GM19043 (cell line): ENCODE measurements around the gene PNLDC1.
"Not testable (repeated sequence)": the region's sequence is repeated elsewhere in the genome, so short reads cannot be mapped to it uniquely, and the experiment has no call there.

Experiments
- ATAC-seq: cut with Tn5 transposase; IDR thresholded peaks from one replicate; pipeline ENCODE4 v1.9.1; 2021; ENCODE audit warnings: low read depth; ENCODE audit not compliant: unreplicated experiment

Gene PNLDC1

DNA sequence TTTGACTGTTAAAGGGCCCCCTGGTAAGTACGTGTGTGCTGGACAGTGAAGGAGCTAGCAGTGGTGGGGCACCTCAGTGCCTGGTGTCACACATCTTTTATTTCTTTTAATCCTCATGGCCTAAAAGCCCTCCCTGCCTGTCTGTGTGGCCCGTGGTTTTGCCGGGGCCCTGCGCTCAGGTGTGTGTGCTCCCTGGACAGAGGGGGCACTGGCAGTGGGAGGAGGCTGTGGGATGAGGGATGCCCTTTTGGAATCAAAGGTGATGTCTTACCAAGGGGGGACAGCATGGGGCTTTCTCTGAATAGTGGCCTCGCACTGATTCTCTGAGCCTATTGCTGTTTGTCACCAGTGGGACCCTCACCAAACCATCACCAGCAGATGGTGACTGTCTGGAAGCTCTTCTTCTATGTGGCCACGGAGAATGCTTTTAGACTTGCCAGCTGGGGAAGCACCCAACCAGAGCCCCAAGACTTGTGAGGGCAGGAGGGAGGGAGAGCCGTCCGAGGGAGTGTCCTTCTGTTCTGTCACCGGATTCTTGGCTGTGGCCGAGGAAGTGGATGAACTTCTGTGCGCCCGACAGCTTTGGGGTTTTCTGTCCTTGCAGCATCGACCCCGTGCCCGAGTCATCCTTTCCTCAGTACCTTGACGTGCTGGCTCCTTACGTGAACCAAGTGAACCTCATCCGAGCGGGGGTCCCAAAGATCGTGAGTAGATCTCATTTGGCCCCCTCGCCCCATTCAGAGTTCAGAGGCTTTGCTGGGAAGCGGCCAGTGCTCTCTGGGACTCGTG lies 18.1 kb downstream of the PNLDC1 start:
- ATAC-seq, result no peak

DNA sequence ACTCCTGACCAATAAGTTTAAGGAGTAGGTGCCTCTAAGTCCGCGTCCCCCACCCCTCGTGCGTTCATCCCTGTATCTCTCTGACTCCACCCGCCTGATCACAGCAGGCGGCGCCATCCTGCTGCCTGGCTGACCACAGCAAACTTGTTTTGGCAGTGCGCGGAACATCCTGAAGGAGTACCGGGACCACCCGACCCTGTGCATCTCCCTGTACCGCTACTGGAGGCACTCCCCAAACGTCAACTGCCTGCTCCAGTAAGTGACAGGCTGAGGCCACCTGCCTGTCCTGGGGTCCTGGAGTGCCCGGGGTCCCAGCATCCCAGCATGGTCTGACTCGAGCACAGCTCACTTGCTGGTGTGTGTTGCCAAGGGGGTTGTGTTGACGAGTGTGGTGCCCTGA lies 19.0 kb downstream of the PNLDC1 start:
- ATAC-seq, result no peak

DNA sequence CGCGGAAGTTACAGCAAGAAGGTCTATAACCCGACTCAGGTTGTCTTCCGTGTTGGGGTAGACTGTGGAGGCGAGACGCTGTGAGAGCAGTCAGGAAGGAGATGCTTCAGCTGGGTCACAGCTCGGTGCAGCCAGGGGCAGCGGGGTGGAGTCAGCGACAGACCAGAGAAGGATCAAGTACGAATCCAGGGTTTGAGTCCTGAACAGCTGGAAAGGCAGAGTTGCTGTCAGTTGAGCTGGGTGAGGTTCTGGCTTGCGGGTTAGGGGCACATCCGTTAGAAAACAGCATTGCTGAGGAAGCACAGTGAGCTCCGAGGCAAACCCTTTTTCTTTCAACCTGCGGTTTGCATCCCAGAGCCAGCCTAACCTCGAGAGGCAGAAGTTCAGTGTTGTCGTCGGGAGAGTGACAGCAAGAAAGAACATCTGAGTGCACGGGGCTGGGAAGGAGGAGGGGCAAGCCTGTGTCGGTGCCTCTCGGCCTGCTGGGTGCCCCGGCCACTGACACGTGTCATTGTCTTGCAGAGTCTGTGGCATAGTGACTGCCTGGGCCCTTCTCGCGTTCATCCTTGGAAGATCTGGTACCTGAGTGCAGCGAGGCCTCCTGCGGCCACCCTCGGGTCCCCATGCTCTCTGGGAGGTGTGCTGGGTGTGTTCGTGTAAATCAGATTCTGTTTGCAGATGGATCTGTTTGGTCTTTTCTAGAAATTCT lies 20.0 kb downstream of the PNLDC1 start:
- ATAC-seq, result peak; percentile 74

DNA sequence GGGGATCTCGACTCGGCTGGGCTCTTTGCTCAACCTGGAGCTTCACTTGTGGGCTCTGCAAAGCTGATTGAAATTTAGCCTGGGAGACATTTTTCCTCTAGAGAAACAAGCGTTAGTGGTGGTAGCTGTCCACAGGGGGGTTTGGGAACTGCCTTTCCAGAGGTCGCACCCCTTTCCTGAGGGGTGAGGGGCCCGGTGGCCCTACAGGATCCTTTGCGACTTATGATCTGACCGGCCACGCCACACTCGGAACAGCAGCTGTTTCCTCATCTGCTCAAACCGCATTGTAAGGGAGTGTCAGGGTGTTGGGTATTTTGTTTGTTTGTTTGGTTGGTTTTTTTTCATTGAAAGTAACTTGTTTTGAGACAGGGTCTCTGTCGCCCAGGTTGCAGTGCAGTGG lies 21.0 kb downstream of the PNLDC1 start:
- no peak for ATAC-seq

DNA sequence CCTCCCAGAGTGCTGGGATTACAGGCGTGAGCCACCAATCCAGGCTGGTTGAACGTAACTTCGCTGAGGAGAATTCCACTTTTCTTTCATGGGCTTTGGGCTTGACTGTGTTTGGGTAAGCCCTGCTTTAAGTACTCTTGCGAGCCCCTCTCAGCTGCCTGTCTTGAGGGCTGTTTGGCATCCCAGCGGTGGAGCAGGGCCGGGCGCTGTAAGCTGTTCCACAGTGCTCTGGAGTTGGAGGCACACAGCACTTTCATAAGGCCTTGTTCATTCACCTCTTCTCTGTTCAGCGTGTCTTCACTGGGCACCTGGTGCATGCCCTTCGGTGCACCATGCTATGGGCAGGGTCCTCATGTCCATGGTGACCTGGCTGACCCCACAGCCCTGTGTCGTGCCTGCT lies 21.6 kb downstream of the PNLDC1 start:
- no peak for ATAC-seq

DNA sequence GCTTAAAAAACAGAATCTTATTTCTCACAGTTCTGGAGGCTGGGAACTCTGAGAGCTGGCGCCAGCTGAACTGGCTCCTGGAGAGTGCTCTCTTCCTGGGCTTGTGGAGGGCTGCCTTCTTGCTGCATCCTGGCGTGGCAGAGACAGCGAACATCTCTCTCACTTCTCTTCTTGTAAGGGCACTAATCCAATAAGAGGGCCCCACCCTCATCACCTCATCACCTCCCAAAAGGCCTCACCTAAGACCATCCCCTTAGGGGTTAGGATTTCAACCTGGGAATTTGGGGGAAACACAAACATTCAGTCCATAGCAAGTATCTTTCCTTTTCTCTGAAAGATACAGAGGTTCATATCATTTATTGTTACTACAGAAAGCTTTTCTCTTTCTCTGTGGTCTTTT lies 23.9 kb downstream of the PNLDC1 start:
- no peak for ATAC-seq

DNA sequence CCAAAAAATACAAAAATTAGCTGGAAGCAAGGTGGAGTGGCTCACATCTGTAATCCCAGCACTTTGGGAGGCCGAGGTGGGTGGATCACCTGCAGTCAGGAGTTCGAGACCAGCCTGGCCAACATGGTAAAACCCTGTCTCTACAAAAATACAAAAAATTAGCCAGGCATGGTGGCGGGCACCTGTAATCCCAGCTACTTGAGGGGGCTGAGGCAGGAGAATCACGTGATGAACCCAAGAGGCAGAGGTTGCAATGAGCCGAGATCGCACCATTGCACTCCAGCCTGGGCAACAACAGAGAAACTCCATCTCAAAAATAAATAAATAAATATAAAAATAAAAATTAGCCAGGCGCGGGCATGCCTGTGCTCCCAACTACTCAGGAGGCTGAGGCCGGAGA lies 24.6 kb downstream of the PNLDC1 start:
- not testable (repeated sequence) for ATAC-seq

DNA sequence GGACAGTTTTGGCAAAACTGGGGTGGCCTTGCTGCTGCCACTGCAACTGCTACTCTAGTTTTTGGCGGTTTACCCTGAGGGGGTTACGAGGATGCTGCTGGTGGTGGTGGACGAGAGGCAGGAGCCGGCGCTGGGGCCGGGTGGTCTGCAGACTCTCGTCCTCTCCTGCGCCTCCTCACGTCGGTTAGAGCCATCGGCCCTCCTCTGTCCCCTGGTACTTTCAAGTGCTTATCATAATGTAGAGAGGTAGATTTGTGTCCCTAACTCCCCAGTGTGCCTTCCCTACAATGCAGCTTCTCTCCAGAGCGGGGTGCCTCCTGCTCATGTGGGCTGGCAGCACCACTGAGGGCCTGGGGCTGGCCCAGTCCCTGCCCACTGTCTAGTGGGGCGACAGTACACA lies 25.9 kb downstream of the PNLDC1 start:
- ATAC-seq, result no peak

DNA sequence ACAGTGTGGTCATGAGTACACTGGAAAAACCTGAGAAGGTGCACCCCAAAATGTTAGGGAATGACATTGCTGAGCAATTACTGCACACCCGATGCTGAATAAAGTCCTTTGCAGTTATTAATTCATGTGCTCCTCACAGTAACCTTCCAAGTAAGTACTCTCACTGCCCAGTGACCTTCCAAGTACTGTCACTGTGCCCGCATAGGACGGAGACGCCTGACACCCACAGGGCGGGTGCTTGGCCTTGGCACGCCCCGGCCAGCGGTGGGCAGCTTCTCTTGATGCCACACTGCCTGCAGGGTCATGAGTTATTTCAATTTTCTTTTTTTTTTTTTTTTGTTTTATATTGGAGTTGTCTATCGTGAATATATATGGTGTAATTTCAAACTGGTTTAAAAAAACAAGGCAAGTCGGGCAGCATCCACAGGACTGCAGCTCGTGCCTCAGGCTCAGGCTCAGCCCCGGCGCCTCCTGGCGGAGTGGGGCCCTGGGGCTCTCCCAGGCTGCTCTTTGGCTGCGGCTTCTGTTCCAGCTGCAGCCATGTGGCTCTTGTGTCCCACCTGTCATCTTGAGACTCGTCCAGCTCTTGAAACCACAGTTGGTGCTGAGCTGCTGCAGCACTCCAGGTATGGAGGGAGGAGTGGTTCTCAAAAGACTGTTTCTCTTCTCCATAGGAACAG lies 27.0 kb downstream of the PNLDC1 start:
- no peak for ATAC-seq

DNA sequence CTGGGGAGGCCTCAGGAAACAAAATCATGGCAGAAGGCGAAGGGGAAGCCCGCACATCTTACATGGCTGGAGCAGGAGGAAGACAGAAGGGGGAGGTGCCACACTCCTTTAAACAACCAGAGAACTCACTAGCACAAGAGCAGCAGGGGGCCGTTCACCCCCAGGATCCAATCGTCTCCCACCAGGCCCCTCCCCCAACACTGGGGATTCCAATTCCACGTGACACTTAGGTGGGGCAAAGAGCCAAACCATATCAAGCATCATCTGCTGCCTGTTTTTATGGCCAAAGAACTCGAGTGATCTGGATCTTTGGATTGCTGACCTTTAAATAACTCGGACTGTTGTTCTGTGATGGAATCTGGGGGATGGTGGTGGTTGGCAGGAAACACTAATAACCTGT lies 28.0 kb downstream of the PNLDC1 start:
- no peak for ATAC-seq

DNA sequence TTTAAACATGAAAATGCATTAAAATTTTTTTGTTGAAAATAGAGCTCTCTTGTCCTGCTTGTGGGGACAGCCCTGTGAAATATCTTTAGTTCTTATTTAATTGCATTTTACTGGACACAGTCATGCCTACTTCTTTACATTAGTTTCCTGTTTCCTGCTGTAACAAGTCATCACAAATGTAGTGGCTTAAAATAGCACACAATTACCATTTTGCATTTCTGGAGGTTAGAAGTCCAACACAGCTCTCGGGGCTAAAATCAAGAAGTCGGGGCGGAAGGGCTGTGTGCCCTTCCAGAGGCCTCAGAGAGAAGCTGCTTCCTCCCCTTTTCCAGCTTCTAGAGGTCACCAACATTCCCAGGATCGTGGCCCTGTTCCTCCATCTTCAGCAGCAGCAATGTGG lies 29.4 kb downstream of the PNLDC1 start:
- ATAC-seq, result peak; percentile 59

DNA sequence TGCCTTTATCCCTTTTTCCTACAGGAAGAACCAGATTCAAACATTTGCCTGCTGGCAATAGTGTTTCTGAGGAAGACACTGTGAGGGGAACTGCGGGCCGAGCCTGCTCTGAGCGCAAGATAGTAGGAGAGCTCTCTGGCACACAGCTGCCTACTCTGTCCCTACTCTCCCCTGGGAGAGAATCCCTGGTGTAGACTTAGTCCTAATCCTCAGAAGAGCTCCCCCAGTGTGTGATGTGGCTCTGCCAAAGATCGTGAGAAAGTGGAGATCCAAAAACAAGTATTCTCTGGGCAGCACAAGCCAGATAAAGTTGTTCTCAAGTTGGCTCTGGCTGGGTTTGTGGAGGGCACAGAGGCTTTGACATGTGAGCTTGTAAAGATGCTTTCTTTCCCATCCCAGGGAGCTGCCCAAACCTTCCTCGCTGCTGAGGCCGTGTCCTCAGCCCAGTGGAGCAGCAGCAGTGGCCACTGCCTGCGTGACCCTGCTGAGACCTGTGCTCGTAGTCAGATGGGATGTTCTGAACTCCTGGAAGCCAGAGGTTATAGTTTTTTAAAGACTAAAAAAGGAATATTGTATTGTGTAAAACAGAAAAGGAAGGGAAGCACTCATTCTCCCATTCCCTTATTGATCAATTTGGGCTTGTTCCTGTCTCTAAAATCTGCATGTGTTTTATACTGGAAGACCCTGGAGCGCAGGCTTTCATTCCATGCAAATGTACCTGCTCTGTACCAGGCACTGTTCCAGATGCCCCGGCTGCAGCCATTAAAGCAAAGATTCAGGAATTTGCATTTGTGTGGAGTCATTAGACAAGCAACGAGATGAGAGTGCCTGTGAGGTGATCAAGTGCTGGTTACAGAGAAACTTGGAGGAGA lies 30.7 kb downstream of the PNLDC1 start:
- no peak for ATAC-seq

DNA sequence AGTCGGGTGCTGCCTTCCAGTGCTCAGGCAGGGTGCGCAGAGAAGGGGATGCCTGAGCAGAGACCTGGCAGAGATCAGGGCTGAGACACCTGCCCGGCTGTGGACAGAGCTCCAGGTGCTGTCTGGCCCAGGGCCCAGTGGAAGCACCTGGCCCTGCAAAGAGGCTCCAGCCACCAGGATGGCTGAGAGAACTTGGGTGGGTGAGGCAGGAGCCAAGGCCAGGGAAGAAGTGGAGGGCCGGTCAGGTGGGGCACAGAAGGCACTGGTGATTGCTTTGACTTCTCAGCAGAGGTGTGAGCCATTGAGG lies 31.2 kb downstream of the PNLDC1 start:
- no peak for ATAC-seq

DNA sequence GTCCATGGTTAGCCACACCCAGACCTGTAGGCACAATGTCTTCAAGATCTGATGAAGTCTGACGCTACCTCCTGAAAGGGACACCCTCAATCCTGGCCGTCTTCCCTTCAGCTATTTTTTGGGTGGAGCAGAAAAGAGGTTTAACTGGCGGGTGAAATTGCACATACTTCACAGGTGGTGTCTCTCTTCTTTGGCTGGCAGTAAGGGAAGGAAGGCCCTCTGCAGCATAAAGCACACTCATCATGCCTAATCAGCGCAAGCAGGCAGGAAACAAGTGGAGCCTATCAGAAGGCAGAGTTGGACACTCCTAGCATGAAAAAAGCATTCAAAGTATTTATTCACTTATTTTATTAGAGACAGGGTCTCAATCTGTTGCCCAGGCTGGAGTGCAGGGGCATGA lies 32.9 kb downstream of the PNLDC1 start:
- ATAC-seq, result no peak

DNA sequence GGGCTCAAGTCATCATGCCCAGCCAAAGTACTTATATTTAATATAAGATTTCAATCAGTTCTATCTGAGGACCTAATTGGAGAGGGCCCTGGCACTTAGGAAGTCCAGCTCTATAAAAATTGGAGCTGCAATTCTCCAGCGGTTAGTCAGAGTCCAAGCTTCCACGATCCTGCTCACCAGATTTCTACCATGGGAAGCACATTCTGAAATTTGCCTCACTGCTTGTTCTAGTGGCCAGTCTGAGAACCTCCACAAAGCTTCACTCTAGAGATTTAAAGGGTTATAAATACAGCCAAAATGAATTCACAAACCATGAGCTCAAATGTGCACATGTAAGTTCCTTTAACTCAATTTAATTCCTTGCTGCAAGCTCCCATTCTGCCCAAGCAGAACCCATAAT lies 33.5 kb downstream of the PNLDC1 start:
- ATAC-seq, result no peak

DNA sequence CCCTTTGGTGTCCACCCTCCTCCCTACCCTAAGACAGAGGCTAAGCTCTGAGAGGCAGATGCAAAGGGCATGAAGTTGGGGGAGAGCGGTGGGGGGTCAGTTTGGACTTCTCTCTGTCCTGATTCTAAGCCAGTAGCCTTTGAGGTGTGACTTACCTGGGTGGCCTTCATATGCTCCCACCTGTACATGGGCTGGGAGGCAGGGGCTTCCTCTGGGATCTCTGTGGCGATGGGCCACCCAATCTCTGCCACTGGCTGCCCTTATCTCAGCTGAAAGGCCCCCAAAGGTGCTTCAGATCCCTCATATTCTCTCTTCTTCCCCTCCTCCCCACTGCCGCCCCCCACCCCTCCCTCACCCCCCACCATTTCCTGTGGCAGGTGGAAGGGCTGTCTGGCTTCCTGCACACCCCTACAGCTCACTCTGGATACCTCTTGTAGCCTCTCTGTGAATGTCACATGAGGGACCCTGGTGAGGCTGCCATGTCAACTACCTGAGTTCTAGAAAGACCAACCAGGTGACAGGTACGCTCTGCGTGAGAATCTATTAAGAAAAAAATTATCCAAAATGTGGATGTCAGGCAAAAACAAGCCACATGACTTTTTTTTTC lies 34.0 kb downstream of the PNLDC1 start:
- ATAC-seq, result no peak

DNA sequence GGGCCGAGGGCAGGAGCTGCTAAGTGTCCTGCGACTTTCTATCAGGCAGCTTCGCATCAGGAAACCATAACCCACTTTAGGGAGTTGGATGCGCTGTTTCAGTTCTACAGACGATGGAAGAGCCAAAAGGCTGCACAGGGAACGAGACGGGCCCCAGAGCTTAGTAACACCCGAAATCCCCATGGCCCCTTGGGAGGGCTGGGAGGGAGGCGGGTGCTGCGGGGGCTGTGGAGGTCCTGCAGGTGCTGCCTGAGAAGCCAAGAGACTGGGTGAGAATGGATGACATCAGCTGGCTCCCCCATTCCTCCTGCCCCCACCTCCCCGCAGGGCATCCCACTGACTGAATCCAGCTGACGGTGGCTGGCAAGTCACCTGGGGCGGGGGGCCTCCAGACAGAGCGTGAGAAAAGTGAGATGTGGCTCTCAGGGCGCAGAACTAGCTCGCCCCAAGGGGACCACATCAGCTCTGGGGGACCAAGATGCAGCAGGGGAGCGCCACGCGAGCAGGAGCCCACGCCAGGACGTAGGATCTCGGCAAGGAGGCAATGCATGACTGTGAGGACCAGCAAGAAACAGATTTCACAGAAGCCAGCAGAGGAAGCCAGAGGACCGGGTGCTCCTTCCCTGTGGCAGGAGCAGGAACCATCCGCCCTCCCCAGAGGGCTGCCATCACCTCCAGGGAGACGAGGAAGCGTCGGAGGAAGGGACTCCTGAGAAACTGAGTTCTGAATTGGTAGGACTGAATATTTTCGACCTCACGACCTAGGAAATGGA lies 36.8 kb downstream of the PNLDC1 start:
- ATAC-seq, result no peak

DNA sequence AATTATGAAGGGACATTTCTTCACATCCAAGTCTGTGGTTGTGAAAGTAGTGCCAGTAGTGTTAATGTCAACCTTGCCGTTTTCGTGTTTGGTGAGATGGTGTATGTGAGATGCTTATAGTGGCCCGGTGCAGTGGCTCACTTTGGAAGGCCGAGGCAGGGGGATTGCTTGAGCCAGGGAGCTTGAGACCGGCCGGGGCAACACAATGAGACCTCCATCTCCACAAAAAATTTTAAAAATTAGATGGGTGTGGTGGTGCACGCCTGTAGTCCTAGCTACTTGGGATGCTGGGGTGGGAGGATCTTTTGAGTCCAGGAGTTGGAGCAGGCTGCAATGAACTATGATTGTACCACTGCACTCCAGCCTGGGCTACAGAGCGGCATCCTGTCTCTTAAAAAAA lies 37.4 kb downstream of the PNLDC1 start:
- ATAC-seq, result no peak

DNA sequence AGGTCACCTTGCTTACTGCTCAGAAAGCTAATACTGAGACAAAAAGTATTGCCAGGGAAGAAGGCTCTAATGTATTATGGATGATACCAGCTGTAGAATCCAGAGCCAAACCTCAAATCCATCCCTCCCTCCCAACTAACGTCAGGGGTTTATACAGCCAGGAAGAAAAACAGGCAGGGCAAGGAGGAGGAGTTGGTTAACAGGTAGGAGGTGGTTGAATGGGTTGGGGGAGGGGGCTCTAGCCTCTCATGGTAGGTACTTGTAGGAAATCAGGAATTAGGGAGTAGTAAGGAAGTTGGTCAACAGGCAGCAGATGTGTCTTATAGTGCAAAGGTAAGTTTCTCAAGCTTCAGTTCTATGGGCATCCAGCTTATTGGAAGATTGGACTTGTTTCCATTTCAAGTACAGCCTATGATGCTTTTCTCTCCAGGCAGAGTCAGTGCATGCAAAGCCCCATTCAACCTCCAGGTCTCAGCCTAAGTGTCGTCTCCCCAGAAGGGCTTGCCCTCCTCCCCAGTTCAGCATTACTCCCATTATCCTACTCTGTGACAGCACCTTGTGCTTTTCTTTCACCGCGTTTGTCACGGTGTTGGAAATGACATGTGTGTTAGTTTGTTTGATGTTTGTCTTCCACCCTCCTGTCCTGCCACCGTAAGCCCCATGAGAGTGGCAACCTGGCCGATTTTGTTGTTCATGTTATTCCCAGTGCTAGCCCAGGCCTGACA lies 38.1 kb downstream of the PNLDC1 start:
- ATAC-seq, result no peak
